ENCODE data around the gene C2orf15.

The C2orf15 gene, protein sequence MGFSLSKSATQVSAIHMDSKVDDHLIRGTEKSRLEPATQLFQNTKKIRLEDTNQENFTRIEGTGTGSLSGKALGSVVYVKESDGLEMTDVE

GRCh38 chr2:99141110-99142108, at the start of gene C2orf15:
Gene C2orf15, plus strand, starts transcription at chr2:99141707. Its CDS starts 8,852 bp downstream, at chr2:99150559.
- DNase-seq: peak; percentile 91 to 92
- peak; percentile 73 for TF ChIP-seq POLR2A (IDR thresholded peaks at IDR 0.05; ENCODE audit: low read length)
- no peak for TF ChIP-seq GATA1 (IDR thresholded peaks at IDR 0.05; ENCODE audit: low read depth, low read length)

DNA sequence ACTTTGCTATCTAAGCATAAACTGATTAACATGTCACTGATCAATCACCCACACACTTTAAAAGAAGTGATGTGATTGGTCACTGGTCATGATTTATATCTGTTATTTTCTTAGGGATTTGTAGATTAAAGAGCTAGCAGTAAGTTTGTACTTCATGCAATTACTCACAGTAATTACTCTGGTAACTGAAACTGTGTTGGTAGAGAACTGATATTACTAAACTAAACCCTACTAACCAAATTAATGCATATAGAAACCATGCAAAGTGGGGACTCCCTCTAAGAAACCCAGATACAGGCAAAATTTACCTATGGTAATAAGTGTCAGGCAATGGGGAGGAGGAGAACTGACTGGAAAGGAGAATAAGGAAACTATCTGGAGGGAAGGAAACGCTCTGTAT, 44.8 kb upstream of the C2orf15 start:
- DNase-seq: no peak

GRCh38 chr2:99101697-99102096, 39.8 kb upstream of the C2orf15 start:
- peak; percentile 7 to 10 for DNase-seq
- TF ChIP-seq GATA1 (IDR thresholded peaks at IDR 0.05; ENCODE audit: low read depth, low read length) (no peak), POLR2A (IDR thresholded peaks at IDR 0.05; ENCODE audit: low read length) (no peak)

More for the DNA sequence above, 44.8 kb upstream of the C2orf15 start:
- no peak for TF ChIP-seq POLR2A (IDR thresholded peaks at IDR 0.05; ENCODE audit: low read length)
- TF ChIP-seq GATA1 (IDR thresholded peaks at IDR 0.05; ENCODE audit: low read depth, low read length): no peak

DNA sequence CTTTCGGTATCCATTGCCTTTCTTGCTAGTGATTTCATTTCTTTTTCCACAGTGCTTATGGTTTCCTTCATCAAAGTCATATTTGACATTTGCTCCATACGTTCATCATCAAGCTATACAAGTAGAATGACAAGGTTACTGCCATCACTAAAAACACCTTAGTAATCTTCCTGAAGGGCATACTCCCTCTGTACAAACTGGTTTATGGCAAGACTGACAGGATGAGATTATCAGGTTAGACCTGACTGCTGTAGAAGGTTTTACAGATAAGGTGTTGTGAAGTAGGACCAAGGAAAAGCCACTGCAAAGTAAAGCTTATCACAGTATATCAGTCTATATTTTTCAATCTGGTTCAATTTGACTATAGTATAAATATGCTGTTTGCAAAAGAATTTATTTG, 37.5 kb upstream of the C2orf15 start:
- no peak for TF ChIP-seq POLR2A (IDR thresholded peaks at IDR 0.05; ENCODE audit: low read length)
- TF ChIP-seq GATA1 (IDR thresholded peaks at IDR 0.05; ENCODE audit: low read depth, low read length): no peak

GRCh38 chr2:99106913-99107312, 34.6 kb upstream of the C2orf15 start:
- peak; percentile 55 to 63 for DNase-seq
- no peak for TF ChIP-seq POLR2A (IDR thresholded peaks at IDR 0.05; ENCODE audit: low read length)
- no peak for TF ChIP-seq GATA1 (IDR thresholded peaks at IDR 0.05; ENCODE audit: low read depth, low read length)

More for the DNA sequence above, 37.5 kb upstream of the C2orf15 start:
- DNase-seq: peak in 1 of 2 experiments; percentile 40

DNA sequence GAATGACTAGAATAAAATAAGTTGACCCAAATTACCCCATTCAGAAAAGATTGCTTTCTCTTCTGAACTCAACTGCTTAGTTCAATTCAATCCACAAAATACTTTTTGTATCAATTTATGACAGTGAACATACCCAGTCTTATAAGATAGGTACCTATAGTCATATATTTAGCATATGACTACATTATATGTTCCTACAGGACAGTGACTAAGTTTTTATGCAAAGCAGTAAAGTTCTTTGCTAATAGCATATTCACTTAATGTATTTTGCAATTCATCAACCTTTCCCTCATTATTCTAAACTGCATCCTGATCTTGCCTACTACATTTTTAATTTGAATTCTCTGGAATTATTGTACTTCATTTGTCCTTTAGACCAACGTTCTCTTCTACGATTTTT, 30.3 kb upstream of the C2orf15 start:
- DNase-seq: no peak
- TF ChIP-seq GATA1 (IDR thresholded peaks at IDR 0.05; ENCODE audit: low read depth, low read length) (no peak), POLR2A (IDR thresholded peaks at IDR 0.05; ENCODE audit: low read length) (no peak)

DNA sequence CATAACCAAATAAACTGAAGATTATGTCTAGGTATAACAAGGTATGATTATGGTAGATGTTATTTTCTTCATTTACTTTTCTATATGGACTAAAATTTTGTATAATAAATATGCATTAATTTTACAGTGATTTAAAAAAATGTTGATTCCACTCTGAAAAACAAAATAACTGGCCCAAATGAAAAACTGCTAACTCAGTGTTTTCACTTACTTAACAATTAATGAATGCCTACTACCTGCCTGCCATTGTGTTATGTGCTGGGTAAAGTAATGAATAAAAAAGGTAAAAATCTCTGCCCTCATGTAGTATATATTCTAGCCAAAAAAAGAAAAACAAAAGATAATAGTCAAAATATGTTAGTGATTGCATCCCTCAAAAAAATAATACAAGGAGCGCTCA, 29.6 kb upstream of the C2orf15 start:
- no peak for DNase-seq

GRCh38 chr2:99112617-99113016, 28.9 kb upstream of the C2orf15 start:
- TF ChIP-seq POLR2A (IDR thresholded peaks at IDR 0.05; ENCODE audit: low read length) (no peak), GATA1 (IDR thresholded peaks at IDR 0.05; ENCODE audit: low read depth, low read length) (no peak)

More for the DNA sequence above, 29.6 kb upstream of the C2orf15 start:
- no peak for TF ChIP-seq POLR2A (IDR thresholded peaks at IDR 0.05; ENCODE audit: low read length)
- no peak for TF ChIP-seq GATA1 (IDR thresholded peaks at IDR 0.05; ENCODE audit: low read depth, low read length)

GRCh38 chr2:99127981-99128380, 13.5 kb upstream of the C2orf15 start:
- DNase-seq: no peak
- TF ChIP-seq POLR2A (IDR thresholded peaks at IDR 0.05; ENCODE audit: low read length): no peak
- TF ChIP-seq GATA1 (IDR thresholded peaks at IDR 0.05; ENCODE audit: low read depth, low read length): no peak

More at GRCh38 chr2:99112617-99113016, 28.9 kb upstream of the C2orf15 start:
- no peak for DNase-seq

DNA sequence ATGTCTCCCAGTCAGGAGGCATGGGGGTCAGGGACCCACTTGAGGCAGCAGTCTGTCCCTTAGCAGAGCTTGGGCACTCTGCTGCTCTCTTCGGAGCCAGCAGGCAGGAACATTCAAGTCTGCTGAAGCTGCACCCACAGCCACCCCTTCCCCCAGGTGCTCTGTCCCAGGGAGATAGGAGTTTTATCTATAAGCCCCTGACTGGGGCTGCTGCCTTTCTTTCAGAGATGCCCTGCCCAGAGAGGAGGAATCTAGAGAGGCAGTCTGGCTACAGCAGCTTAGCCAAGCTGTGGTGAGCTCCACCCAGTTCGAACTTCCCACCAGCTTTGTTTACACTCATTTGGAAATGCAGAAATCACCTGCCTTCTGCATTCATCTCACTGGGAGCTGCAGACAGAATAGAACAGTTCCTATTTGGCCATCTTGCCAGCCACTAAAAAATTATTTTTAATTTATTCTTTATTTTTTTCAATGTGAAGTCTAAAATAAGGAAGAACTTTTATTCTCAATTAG, 6.4 kb upstream of the C2orf15 start:
- TF ChIP-seq POLR2A (IDR thresholded peaks at IDR 0.05; ENCODE audit: low read length): peak; percentile 48
- peak; percentile 68 to 86 for DNase-seq

GRCh38 chr2:99139003-99139402, 2.5 kb upstream of the C2orf15 start:
- TF ChIP-seq POLR2A (IDR thresholded peaks at IDR 0.05; ENCODE audit: low read length) (no peak), GATA1 (IDR thresholded peaks at IDR 0.05; ENCODE audit: low read depth, low read length) (no peak)
- peak; percentile 17 to 46 for DNase-seq

DNA sequence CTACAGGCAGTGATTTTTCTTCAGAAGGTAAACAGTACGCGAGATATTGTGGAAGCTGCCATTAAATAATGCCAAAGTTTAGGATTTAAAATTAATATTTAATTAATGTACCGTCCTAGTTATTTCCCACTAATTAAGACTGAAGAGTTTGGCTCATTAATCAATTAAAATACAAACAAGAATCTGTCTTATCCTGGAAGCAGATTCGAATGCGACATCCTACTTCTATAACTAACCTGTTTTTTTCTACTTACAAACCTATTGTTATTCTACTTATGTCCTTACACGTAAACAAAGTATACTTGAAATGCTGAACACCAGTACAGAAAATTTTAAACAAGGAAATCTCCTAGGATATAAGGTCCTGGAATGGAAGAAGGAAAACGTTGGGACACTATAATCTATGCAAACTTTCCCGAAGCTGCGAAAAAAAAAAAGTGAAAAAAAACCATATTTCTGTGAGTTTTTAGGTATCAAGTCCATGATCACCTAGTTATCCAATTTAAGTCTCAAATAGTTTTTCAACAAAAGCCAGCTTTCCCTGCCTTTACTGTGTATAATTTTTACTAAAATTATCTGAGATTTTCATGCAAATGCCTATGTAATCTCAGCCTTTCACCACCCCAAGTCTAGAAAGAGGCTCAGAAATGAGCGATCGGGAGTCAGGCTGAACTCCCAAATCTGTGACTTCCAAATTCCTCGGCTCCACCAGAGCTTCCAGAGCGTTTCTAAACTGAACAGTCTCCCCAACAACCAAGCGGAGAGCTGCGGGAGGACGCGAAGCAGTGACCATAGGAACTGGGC, 1.2 kb upstream of the C2orf15 start:
- no peak for TF ChIP-seq POLR2A (IDR thresholded peaks at IDR 0.05; ENCODE audit: low read length)

DNA sequence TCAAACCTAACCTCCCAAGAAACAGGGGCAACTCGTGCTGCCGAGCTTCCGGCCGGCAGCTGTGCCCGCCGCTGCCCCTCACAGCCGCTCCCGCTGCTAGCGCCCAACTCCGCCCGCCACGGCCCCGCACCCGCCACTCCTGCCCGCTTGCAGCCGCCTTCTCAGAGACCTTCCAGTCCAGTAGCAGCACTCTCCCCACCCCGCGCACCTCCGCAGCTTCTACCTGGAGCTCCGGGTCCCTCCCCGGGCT, 722 bp upstream of the C2orf15 start:
- DNase-seq: no peak
- TF ChIP-seq POLR2A (IDR thresholded peaks at IDR 0.05; ENCODE audit: low read length) (no peak), GATA1 (IDR thresholded peaks at IDR 0.05; ENCODE audit: low read depth, low read length) (no peak)

More for the DNA sequence above, 1.2 kb upstream of the C2orf15 start:
- no peak for DNase-seq

DNA sequence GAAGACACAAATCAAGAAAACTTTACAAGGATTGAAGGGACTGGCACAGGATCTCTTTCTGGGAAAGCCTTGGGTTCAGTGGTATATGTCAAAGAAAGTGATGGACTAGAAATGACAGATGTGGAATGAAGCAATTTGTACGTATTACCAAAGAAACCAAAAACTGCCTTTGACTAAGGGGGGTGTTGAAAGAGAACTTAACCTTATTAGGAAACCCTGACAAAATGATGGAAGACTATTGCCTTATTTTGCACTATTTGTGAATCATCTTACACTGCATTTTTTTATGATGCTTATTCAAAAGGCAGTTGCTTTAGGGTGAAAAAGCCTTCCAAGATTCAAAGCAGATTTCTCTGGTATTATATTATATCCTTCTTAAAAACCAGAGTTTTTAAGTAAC, 9.2 kb downstream of the C2orf15 start:
- no peak for DNase-seq
- TF ChIP-seq POLR2A (IDR thresholded peaks at IDR 0.05; ENCODE audit: low read length) (no peak), GATA1 (IDR thresholded peaks at IDR 0.05; ENCODE audit: low read depth, low read length) (no peak)
